H9 (cell line): Measurements from ENCODE around the gene CTNNA3. TPM values are rescaled to one million over a fixed set of nuclear protein-coding genes. Genes with fewer than 3 reads are reported as not detected.

Experiments
- DNase-seq: peaks from one replicate; pipeline ENCODE4 v3.0.0-alpha.2; 2017
- H2AFZ ChIP-seq: one replicate; pipeline ENCODE4 v1.6.1; 2013; ENCODE audit warnings: mild to moderate bottlenecking, low read length, control low read depth, moderate library complexity
- H2AK5ac ChIP-seq: 2 replicates; pipeline ENCODE4 v1.6.1; 2013; ENCODE audit warnings: low read length, control low read depth, mixed read lengths; ENCODE audit not compliant: insufficient read length
- H2BK120ac ChIP-seq: one replicate; pipeline ENCODE4 v1.6.1; 2013; ENCODE audit warnings: low read depth, mild to moderate bottlenecking, low read length, control low read depth, inconsistent platforms; ENCODE audit not compliant: poor library complexity, severe bottlenecking
- H2BK12ac ChIP-seq: 2 replicates; pipeline ENCODE4 v1.6.1; 2013; ENCODE audit warnings: low read length, control low read depth, mixed read lengths, low read depth; ENCODE audit not compliant: insufficient read length
- H2BK15ac ChIP-seq: 2 replicates; pipeline ENCODE4 v1.6.1; 2013; ENCODE audit warnings: low read depth, low read length, control low read depth
- H2BK20ac ChIP-seq: one replicate; pipeline ENCODE4 v1.6.1; 2013; ENCODE audit warnings: low read depth, mild to moderate bottlenecking, low read length, control low read depth, inconsistent platforms; ENCODE audit not compliant: poor library complexity, severe bottlenecking
- H2BK5ac ChIP-seq: 2 replicates; pipeline ENCODE4 v1.6.1; 2013; ENCODE audit warnings: low read length, control low read depth, mixed read lengths; ENCODE audit not compliant: insufficient read length
- H3K14ac ChIP-seq: 2 replicates; pipeline ENCODE4 v1.6.1; 2013; ENCODE audit warnings: low read length, control low read depth; ENCODE audit not compliant: insufficient read depth
- H3K18ac ChIP-seq: 2 replicates; pipeline ENCODE4 v1.6.1; 2013; ENCODE audit warnings: low read depth, mild to moderate bottlenecking, mixed read lengths, low read length, control low read depth; ENCODE audit not compliant: insufficient read length
- H3K23ac ChIP-seq: 2 replicates; pipeline ENCODE4 v1.6.1; 2013; ENCODE audit warnings: low read length, control low read depth, mixed read lengths, low read depth; ENCODE audit not compliant: insufficient read length
- H3K23me2 ChIP-seq: 2 replicates; pipeline ENCODE4 v1.6.1; 2013; ENCODE audit warnings: low read depth, mild to moderate bottlenecking, mixed read lengths, low read length, control low read depth; ENCODE audit not compliant: insufficient read length, poor library complexity, severe bottlenecking
- H3K27ac ChIP-seq: 2 replicates; pipeline ENCODE4 v1.5.1; 2013; ENCODE audit warnings: low read length, control low read depth, mixed read lengths, low read depth; ENCODE audit not compliant: insufficient read length
- H3K27me3 ChIP-seq: 2 replicates; pipeline ENCODE4 v1.6.1; 2013; ENCODE audit warnings: low read length, control low read depth, inconsistent platforms; ENCODE audit not compliant: insufficient read depth
- H3K4ac ChIP-seq: 2 replicates; pipeline ENCODE4 v1.6.1; 2013; ENCODE audit warnings: low read depth, mild to moderate bottlenecking, control low read depth, inconsistent platforms, low read length, moderate library complexity
- H3K4me1 ChIP-seq: 2 replicates; pipeline ENCODE4 v1.6.1; 2013; ENCODE audit warnings: low read length, control low read depth, inconsistent platforms; ENCODE audit not compliant: insufficient read depth
- H3K4me2 ChIP-seq: 2 replicates; pipeline ENCODE4 v1.6.1; 2013; ENCODE audit warnings: low read length, control low read depth, mixed read lengths; ENCODE audit not compliant: insufficient read length, insufficient read depth
- H3K56ac ChIP-seq: 2 replicates; pipeline ENCODE4 v1.6.1; 2013; ENCODE audit warnings: low read depth, mild to moderate bottlenecking, mixed read lengths, low read length, control low read depth; ENCODE audit not compliant: insufficient read length
- H3K79me1 ChIP-seq: 2 replicates; pipeline ENCODE4 v1.6.1; 2013; ENCODE audit warnings: low read depth, mild to moderate bottlenecking, moderate library complexity, low read length, control low read depth, inconsistent platforms; ENCODE audit not compliant: insufficient read depth, poor library complexity, severe bottlenecking
- H3K79me2 ChIP-seq: 2 replicates; pipeline ENCODE4 v1.6.1; 2013; ENCODE audit warnings: low read length, control low read depth, inconsistent platforms; ENCODE audit not compliant: insufficient read depth
- H3K9ac ChIP-seq: 2 replicates; pipeline ENCODE4 v1.6.1; 2013; ENCODE audit warnings: low read length, control low read depth, mixed read lengths; ENCODE audit not compliant: insufficient read length; ENCODE audit errors: extremely low read depth
- H3K9me3 ChIP-seq: one replicate; pipeline ENCODE4 v1.6.1; 2013; ENCODE audit warnings: low read depth, low read length, inconsistent platforms; ENCODE audit not compliant: control insufficient read depth
- H3T11ph ChIP-seq: one replicate; pipeline ENCODE4 v1.6.1; 2013; ENCODE audit warnings: mild to moderate bottlenecking, low read length, control low read depth, inconsistent platforms
- H4K20me1 ChIP-seq: one replicate; pipeline ENCODE4 v1.6.1; 2013; ENCODE audit not compliant: control insufficient read depth, insufficient read length, insufficient read depth
- H4K5ac ChIP-seq: 2 replicates; pipeline ENCODE4 v1.6.1; 2013; ENCODE audit warnings: low read depth, mild to moderate bottlenecking, mixed read lengths, low read length, control low read depth; ENCODE audit not compliant: insufficient read length
- H4K8ac ChIP-seq: replicated peaks from 2 replicates; pipeline ENCODE4 v1.6.1; 2013; ENCODE audit warnings: low read length, control low read depth, mixed read lengths, low read depth; ENCODE audit not compliant: insufficient read length
- H4K91ac ChIP-seq: 2 replicates; pipeline ENCODE4 v1.6.1; 2013; ENCODE audit warnings: low read depth, mild to moderate bottlenecking, moderate library complexity, mixed read lengths, low read length, control low read depth; ENCODE audit not compliant: insufficient read length
- H3K27ac Mint-ChIP-seq, 3 experiments: 2 replicates in 2 of 3; 3 replicates in 1 of 3; pipeline ENCODE4 v1.8.0; 2020 to 2021; ENCODE audit warnings: mixed read lengths in 3 of 3, mild to moderate bottlenecking in 1 of 3, moderate library complexity in 1 of 3
- H3K27me3 Mint-ChIP-seq: 2 replicates; pipeline ENCODE4 v1.8.0; 2021; ENCODE audit warnings: low read depth, mild to moderate bottlenecking, moderate library complexity, mixed read lengths
- H3K36me3 Mint-ChIP-seq, 3 experiments: 2 replicates in 2 of 3; 3 replicates in 1 of 3; pipeline ENCODE4 v1.8.0; 2020 to 2021; ENCODE audit warnings: low read depth in 3 of 3, mixed read lengths in 3 of 3; ENCODE audit not compliant: insufficient read depth in 1 of 3
- H3K4me1 Mint-ChIP-seq, 2 experiments: 2 replicates each; pipeline ENCODE4 v1.8.0; 2020; ENCODE audit warnings: mixed read lengths in 2 of 2
- H3K4me3 Mint-ChIP-seq, 2 experiments: 2 replicates in 1 of 2; 3 replicates in 1 of 2; pipeline ENCODE4 v1.8.0; 2020 to 2021; ENCODE audit warnings: mild to moderate bottlenecking in 2 of 2, mixed read lengths in 2 of 2, moderate library complexity in 1 of 2
- H3K9me3 Mint-ChIP-seq, 2 experiments: 2 replicates in 1 of 2; 3 replicates in 1 of 2; pipeline ENCODE4 v1.8.0; 2020; ENCODE audit warnings: mild to moderate bottlenecking in 2 of 2, mixed read lengths in 2 of 2, moderate library complexity in 1 of 2
- CTCF ChIP-seq: fragments of 200-600 bp; sonication (generic); conservative IDR thresholded peaks from 3 replicates; pipeline ENCODE4 v1.8.0; 2021; ENCODE audit warnings: antibody characterized with exemption, mild to moderate bottlenecking
- WGBS: extraction: QIAGEN DNeasy Blood & Tissue Kit; methylation state at CpG from one replicate; pipeline ENCODE4 v1.1.7; 2013; ENCODE audit warnings: missing lambda C conversion rate, low lambda C conversion rate, mixed read lengths; ENCODE audit not compliant: insufficient read length; ENCODE audit errors: extremely low coverage; 5-methylcytosine and 5-hydroxymethylcytosine counted together
- total RNA-seq: library from RNA; stranded (reverse); gene quantifications from 2 replicates; pipeline ENCODE4 v1.2.1, GENCODE V29; 2021

CTNNA3 gene
- total RNA-seq, 1 experiment from 2014 or later, result 3.3 TPM

GRCh38 chr10:66151346-66151745, 1544.6 kb downstream of the CTNNA3 start:
- Histone ChIP-seq H3K23ac (no peak overlapping the region), H3K18ac (no peak overlapping the region), H3K4me2 (no peak overlapping the region), H3K56ac (no peak overlapping the region), H3K79me1 (no peaks in the 10 kb centered on the region), H3T11ph (no peak overlapping the region), H3K4me1 (no peaks in the 10 kb centered on the region), H3K9ac (no peak overlapping the region), H2BK20ac (no peak overlapping the region), H2AFZ (no peak overlapping the region), H2AK5ac (no peak overlapping the region), H3K9me3 (no peaks in the 10 kb centered on the region), H4K5ac (no peak overlapping the region), H3K79me2 (no peaks in the 10 kb centered on the region), H4K8ac (no peak overlapping the region), H2BK12ac (no peak overlapping the region), H3K27ac (no peak overlapping the region), H3K4ac (no peak overlapping the region), H4K20me1 (no peaks in the 10 kb centered on the region), H3K14ac (no peak overlapping the region), H4K91ac (no peak overlapping the region), H2BK15ac (no peak overlapping the region), H2BK5ac (no peak overlapping the region), H3K27me3 (no peaks in the 10 kb centered on the region), H2BK120ac (no peak overlapping the region), H3K23me2 (no peaks in the 10 kb centered on the region)
- H3K27ac Mint-ChIP-seq, result no peak overlapping the region
- H3K4me3 Mint-ChIP-seq, result no peak overlapping the region
- no peak for DNase-seq
- TF ChIP-seq CTCF, result no peak
- WGBS, result no CpG with 5 or more reads among the region's 2 CpGs
- peaks cover 3 to 4% of the 10 kb centered on the region in 2 experiments; a peak in 3 of 5 replicates for H3K9me3 Mint-ChIP-seq
- H3K27me3 Mint-ChIP-seq, result no peaks in the 10 kb centered on the region
- no peaks in the 10 kb centered on the region for H3K4me1 Mint-ChIP-seq
- H3K36me3 Mint-ChIP-seq, result no peaks in the 10 kb centered on the region; a peak in 1 of 7 replicates
